A673 (cell line): ENCODE results near the gene SPSB1. TPM values are rescaled to one million over a fixed set of nuclear protein-coding genes. Genes with fewer than 3 reads are reported as not detected.

Source experiments
- BruUV-seq: library from RNA; stranded (reverse); fragments of 400-500 nt; replicated peaks from 2 replicates; lab custom pipeline; 2021; lab: Mats Ljungman, UMichigan
- CTCF ChIA-PET: fragments of 300-600 bp; sonication (Branson Sonifier 250); formaldehyde crosslinking; loops from one replicate; lab custom pipeline; 2022; ENCODE audit warnings: antibody characterized with exemption; lab: Charles Lee
- POLR2A ChIA-PET: fragments of 300-600 bp; sonication (Branson Sonifier 250); formaldehyde crosslinking; loops from one replicate; lab custom pipeline; 2022; ENCODE audit warnings: antibody characterized with exemption; ENCODE audit not compliant: low non-redundant PET; lab: Charles Lee
- DNase-seq: peaks from one replicate; pipeline ENCODE4 v3.0.0-alpha.2; 2015; ENCODE audit warnings: low spot score
- H3K27ac ChIP-seq: fragments of 200-600 bp; sonication (generic); 2 replicates; pipeline ENCODE4 v1.5.1; 2016; ENCODE audit warnings: mixed run types, low read depth, mild to moderate bottlenecking, mixed read lengths, antibody characterized with exemption, low read length; ENCODE audit not compliant: poor library complexity, severe bottlenecking
- H3K27me3 ChIP-seq: fragments of 200-600 bp; sonication (generic); replicated peaks from 2 replicates; pipeline ENCODE4 v1.6.1; 2017; ENCODE audit warnings: mixed run types, low read depth, mild to moderate bottlenecking, mixed read lengths, antibody characterized with exemption, low read length; ENCODE audit not compliant: insufficient read depth, poor library complexity
- H3K36me3 ChIP-seq: fragments of 200-600 bp; sonication (generic); 2 replicates; pipeline ENCODE4 v1.6.1; 2016; ENCODE audit warnings: mixed run types, mild to moderate bottlenecking, mixed read lengths, antibody characterized with exemption, low read length; ENCODE audit not compliant: insufficient read depth, poor library complexity, severe bottlenecking
- H3K4me1 ChIP-seq: fragments of 200-600 bp; sonication (generic); 2 replicates; pipeline ENCODE4 v1.6.1; 2017; ENCODE audit warnings: mixed run types, mild to moderate bottlenecking, mixed read lengths, antibody characterized with exemption, low read length; ENCODE audit not compliant: insufficient read depth, poor library complexity, severe bottlenecking
- H3K4me3 ChIP-seq: fragments of 200-600 bp; sonication (generic); 2 replicates; pipeline ENCODE4 v1.5.1; 2016; ENCODE audit warnings: low read depth, mixed run types, mild to moderate bottlenecking, mixed read lengths, low read length; ENCODE audit not compliant: poor library complexity, severe bottlenecking
- H3K9me3 ChIP-seq: fragments of 200-600 bp; sonication (generic); 2 replicates; pipeline ENCODE4 v1.6.1; 2016; ENCODE audit warnings: mixed run types, low read depth, mild to moderate bottlenecking, mixed read lengths, antibody characterized with exemption, low read length; ENCODE audit not compliant: poor library complexity, severe bottlenecking
- EZH2 ChIP-seq: fragments of 200-600 bp; sonication (generic); IDR thresholded peaks from 2 replicates; pipeline ENCODE4 v1.6.1; 2017; ENCODE audit warnings: borderline replicate concordance, low read depth, mild to moderate bottlenecking, mixed read lengths, antibody characterized with exemption, low read length; ENCODE audit not compliant: poor library complexity, severe bottlenecking
- intact Hi-C: fragments of 100-400 bp; cut with micrococcal nuclease; formaldehyde crosslinking; loops from one replicate; pipeline ENCODE4 v1.10.0; 2022; ENCODE audit not compliant: unreplicated experiment
- total RNA-seq: library from RNA; stranded (reverse); gene quantifications from 2 replicates; pipeline ENCODE4 v1.2.3, GENCODE V29; 2021
- TF ChIP-seq, protein P1 (sequence below): fragments of 300-800, 200-600 bp; sonication (generic); conservative IDR thresholded peaks from 2 replicates; pipeline ENCODE4 v1.5.1; 2017; ENCODE audit warnings: low read depth, mild to moderate bottlenecking, antibody characterized with exemption, low read length, moderate library complexity, mixed read lengths

Gene SPSB1
- total RNA-seq, 1 experiment from 2014 or later, result 11.8 TPM

DNA sequence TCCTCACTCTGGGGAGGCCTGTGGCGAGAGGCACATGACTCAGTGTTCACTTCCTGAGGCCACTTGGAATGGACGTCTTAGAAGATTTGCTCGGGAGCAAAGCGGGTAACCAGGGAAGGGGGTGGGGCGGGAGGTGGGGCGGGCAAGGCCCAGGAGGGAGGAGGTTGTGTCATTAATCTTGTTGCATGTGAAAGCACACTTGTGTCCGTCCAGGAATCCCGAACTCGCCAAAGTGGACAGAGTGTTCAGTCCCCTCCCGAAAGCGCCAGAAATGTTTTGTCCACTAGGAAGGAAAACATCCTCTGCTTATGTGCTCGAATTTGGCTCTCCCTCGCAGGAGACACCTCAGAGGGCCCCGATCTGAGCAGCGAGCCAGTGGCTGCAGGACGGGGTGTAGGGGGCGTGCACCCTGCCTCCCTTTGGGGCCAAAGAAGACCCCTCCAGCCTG, 84.2 kb downstream of the SPSB1 start:
- H3K27me3 ChIP-seq, result no peaks in the 10 kb centered on the region
- H3K36me3 ChIP-seq, result no peaks in the 10 kb centered on the region
- intact Hi-C loops, result no loop called here
- no TSS peak for BruUV-seq
- POLR2A ChIA-PET, result no interaction called here
- H3K4me3 ChIP-seq, result no peak overlapping the region
- no peak for TF ChIP-seq EZH2
- TF ChIP-seq, protein P1, sequence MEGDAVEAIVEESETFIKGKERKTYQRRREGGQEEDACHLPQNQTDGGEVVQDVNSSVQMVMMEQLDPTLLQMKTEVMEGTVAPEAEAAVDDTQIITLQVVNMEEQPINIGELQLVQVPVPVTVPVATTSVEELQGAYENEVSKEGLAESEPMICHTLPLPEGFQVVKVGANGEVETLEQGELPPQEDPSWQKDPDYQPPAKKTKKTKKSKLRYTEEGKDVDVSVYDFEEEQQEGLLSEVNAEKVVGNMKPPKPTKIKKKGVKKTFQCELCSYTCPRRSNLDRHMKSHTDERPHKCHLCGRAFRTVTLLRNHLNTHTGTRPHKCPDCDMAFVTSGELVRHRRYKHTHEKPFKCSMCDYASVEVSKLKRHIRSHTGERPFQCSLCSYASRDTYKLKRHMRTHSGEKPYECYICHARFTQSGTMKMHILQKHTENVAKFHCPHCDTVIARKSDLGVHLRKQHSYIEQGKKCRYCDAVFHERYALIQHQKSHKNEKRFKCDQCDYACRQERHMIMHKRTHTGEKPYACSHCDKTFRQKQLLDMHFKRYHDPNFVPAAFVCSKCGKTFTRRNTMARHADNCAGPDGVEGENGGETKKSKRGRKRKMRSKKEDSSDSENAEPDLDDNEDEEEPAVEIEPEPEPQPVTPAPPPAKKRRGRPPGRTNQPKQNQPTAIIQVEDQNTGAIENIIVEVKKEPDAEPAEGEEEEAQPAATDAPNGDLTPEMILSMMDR, result no peak
- CTCF ChIA-PET, result no interaction called here
- DNase-seq, result no peak
- no peak overlapping the region for H3K27ac ChIP-seq
- H3K9me3 ChIP-seq, result no peaks in the 10 kb centered on the region
- no peaks in the 10 kb centered on the region for H3K4me1 ChIP-seq

DNA sequence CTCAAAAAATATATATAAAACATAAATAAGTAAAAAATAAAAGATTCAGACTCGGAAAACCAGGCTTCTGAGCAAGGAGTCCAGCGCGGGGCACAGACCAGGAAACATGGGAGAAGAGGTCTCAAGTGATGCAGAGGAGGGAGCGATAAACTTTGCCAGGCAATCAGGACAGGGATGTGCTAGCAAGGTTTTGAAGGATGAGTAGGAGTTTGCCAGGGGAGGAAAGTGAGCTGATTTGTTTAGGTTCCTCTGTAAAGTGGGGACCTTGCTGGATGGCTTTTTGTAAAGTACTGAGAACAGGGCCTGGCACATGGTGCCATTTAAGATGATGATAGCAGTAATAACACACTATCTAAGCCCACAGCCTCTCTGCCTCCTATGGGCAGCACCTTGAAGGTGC, 86.1 kb downstream of the SPSB1 start:
- H3K4me1 ChIP-seq, result no peaks in the 10 kb centered on the region
- H3K27me3 ChIP-seq, result peaks cover 2% of the 10 kb centered on the region
- intact Hi-C loops, result no loop called here
- no peaks in the 10 kb centered on the region for H3K9me3 ChIP-seq
- no peaks in the 10 kb centered on the region for H3K36me3 ChIP-seq
- ChIA-PET CTCF (no interaction called here), POLR2A (no interaction called here)
- TF ChIP-seq EZH2, result no peak
- TF ChIP-seq, protein P1, result no peak
- H3K27ac ChIP-seq, result no peak overlapping the region
- no peak overlapping the region for H3K4me3 ChIP-seq
- DNase-seq, result no peak
- no TSS peak for BruUV-seq

DNA sequence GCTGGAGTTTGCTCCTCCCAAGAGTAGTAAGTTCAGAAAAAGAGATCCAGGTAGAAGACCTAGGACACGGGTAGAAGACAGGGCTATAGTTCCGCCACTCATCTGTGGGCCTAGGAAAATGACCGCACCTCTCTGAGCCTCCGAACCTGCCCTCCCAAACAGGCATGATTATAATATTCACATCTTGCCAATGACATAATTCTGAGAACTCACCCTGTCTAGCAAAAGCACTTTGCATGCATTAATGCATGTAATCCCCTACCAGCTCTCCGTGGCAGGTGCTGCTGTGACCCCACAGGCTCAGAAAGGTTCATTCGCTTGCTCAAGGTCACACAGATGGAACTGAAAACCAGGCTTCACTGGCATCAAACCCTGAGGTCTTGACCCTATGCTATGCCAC, 88.0 kb downstream of the SPSB1 start:
- Histone ChIP-seq H3K36me3 (no peaks in the 10 kb centered on the region), H3K27ac (no peak overlapping the region), H3K9me3 (no peaks in the 10 kb centered on the region), H3K27me3 (peaks cover 2% of the 10 kb centered on the region), H3K4me3 (no peak overlapping the region), H3K4me1 (no peaks in the 10 kb centered on the region)
- BruUV-seq, result no TSS peak
- ChIA-PET POLR2A (no interaction called here), CTCF (no interaction called here)
- intact Hi-C loops, result no loop called here
- DNase-seq, result no peak
- TF ChIP-seq EZH2, result no peak
- TF ChIP-seq, protein P1, result no peak
